SU-DHL-6 (cell line): ENCODE data around the gene PRKCD.

Experiments
- EZH2phosphoT487 ChIP-seq: fragments of 200-600 bp; sonication (generic), shearing (Covaris generic); conservative IDR thresholded peaks from 2 replicates; pipeline ENCODE4 v1.6.1; 2018; ENCODE audit warnings: mild to moderate bottlenecking, antibody characterized with exemption, low read length, moderate library complexity, mixed read lengths
- TF ChIP-seq, protein P1 (sequence below): fragments of 200-600 bp; sonication (generic); IDR thresholded peaks from one replicate; pipeline ENCODE4 v1.5.1; 2017; ENCODE audit warnings: antibody characterized with exemption, mild to moderate bottlenecking, low read length, moderate library complexity; ENCODE audit not compliant: insufficient read depth, poor library complexity, severe bottlenecking

DNA sequence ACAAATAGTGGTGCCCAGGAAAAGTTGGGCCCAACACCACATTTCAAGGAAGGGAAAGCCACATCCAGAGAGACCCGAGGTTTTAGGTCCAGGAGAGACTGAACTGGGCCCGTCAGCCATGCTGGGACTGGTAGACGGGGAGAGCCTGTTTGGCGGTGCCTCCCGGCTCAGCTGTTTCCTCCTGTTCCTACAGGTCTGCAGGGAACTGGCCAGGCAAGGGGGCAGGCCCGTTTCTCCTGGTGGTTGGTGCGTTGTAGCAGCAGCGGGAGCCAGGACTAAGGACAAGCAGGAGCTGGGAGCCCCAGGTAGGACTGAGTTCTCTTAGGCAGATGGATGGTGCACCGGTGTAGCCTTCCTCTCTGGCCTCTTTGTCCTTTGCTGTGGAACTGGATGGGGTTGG, 3.9 kb downstream of the PRKCD start:
- TF ChIP-seq, protein P1, sequence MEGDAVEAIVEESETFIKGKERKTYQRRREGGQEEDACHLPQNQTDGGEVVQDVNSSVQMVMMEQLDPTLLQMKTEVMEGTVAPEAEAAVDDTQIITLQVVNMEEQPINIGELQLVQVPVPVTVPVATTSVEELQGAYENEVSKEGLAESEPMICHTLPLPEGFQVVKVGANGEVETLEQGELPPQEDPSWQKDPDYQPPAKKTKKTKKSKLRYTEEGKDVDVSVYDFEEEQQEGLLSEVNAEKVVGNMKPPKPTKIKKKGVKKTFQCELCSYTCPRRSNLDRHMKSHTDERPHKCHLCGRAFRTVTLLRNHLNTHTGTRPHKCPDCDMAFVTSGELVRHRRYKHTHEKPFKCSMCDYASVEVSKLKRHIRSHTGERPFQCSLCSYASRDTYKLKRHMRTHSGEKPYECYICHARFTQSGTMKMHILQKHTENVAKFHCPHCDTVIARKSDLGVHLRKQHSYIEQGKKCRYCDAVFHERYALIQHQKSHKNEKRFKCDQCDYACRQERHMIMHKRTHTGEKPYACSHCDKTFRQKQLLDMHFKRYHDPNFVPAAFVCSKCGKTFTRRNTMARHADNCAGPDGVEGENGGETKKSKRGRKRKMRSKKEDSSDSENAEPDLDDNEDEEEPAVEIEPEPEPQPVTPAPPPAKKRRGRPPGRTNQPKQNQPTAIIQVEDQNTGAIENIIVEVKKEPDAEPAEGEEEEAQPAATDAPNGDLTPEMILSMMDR = no peak
- TF ChIP-seq EZH2phosphoT487 = no peak
